HG02943 (cell line): Measurements from ENCODE around the gene MAP3K7CL.

Experiments used
- ATAC-seq: cut with Tn5 transposase; IDR thresholded peaks from one replicate; pipeline ENCODE4 v1.9.1; 2021; ENCODE audit warnings: mild to moderate bottlenecking, low read depth, moderate library complexity; ENCODE audit not compliant: unreplicated experiment

The MAP3K7CL gene

GRCh38 chr21:29130270-29130969, at the start of gene MAP3K7CL:
MAP3K7CL (plus strand) TSS chr21:29130644; CDS start chr21:29133345, 2,701 bp downstream.
- no peak for ATAC-seq

GRCh38 chr21:29082046-29082815, 48.2 kb upstream of the MAP3K7CL start:
- ATAC-seq: no peak

- no peak for ATAC-seq
These were observed 47.1 kb upstream of the MAP3K7CL start for GRCh38 chr21:29083306-29083705.

- ATAC-seq: no peak
These were observed 46.1 kb upstream of the MAP3K7CL start for GRCh38 chr21:29084372-29084771.

GRCh38 chr21:29085106-29085752, 45.2 kb upstream of the MAP3K7CL start:
- no peak for ATAC-seq

- no peak for ATAC-seq
These were observed 39.4 kb upstream of the MAP3K7CL start for GRCh38 chr21:29091033-29091432.

- no peak for ATAC-seq
These were observed 38.1 kb upstream of the MAP3K7CL start for GRCh38 chr21:29092102-29092959.

- no peak for ATAC-seq
These were observed 34.0 kb upstream of the MAP3K7CL start for GRCh38 chr21:29096218-29097015.

GRCh38 chr21:29098156-29098555, 32.3 kb upstream of the MAP3K7CL start:
- no peak for ATAC-seq

GRCh38 chr21:29102791-29103257, 27.6 kb upstream of the MAP3K7CL start:
- no peak for ATAC-seq

- no peak for ATAC-seq
These were observed 26.2 kb upstream of the MAP3K7CL start for GRCh38 chr21:29104239-29104708.

GRCh38 chr21:29105218-29105617, 25.2 kb upstream of the MAP3K7CL start:
- no peak for ATAC-seq

- no peak for ATAC-seq
These were observed 15.5 kb upstream of the MAP3K7CL start for GRCh38 chr21:29114765-29115500.

- ATAC-seq: no peak
These were observed 14.5 kb upstream of the MAP3K7CL start for GRCh38 chr21:29115899-29116298.

GRCh38 chr21:29117372-29117955, 13.0 kb upstream of the MAP3K7CL start:
- ATAC-seq: no peak

GRCh38 chr21:29121759-29122158, 8.7 kb upstream of the MAP3K7CL start:
- peak; percentile 70 for ATAC-seq

GRCh38 chr21:29124645-29125044, 5.8 kb upstream of the MAP3K7CL start:
- ATAC-seq: no peak

- ATAC-seq: peak; percentile 78
These were observed 5.3 kb upstream of the MAP3K7CL start for GRCh38 chr21:29125191-29125590.
